Stimulated activated CD8-positive, alpha-beta memory T cell treated with anti-CD3 and anti-CD28 coated beads, Interleukin-12 subunit alpha, Interleukin-12 subunit beta, amount 100 ng/mL, for 24 hours (primary cell): ENCODE results near the gene GRIN3B.

Experiments
- DNase-seq: peaks from one replicate; pipeline ENCODE4 v3.0.0-alpha.2; 2020; ENCODE audit errors: extremely low read depth

The GRIN3B gene

DNA sequence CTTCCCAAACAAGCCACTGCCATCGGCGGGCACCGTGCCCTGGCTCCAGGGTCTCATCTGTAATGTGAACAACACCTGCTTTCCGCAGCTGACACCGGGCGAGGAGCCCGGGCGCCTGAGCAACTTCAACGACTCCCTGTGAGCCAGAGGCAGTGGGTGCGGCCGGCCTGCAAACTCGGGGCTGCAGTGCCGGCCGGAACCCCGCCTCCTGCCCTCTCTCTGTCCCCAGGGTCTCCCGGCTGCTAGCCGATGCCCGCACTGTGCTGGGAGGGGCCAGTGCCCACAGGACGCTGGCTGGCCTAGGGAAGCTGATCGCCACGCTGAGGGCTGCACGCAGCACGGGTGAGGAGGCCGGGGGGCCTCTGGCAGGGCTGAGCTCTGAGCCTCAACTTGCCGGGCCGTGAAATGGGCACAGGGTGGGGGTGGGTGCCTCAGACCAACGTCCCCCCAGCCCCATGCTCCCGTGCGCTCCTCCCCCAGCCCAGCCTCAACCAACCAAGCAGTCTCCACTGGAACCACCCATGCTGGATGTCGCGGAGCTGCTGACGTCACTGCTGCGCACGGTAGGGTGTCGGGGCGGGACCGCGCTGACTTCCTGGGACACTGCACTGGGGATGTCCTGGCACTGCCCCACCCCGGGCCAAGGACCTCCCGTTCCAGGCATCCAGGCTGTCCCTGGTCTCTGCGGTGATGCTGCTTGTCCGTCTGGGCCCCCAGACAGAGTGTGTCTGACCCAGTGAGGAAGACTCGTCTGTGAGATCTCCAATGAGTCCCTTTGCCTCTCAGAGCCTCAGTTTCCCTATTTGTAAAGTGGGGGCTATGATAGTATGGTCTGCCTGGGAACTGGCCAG, 41.8 kb downstream of the GRIN3B start:
- no peak for DNase-seq

DNA sequence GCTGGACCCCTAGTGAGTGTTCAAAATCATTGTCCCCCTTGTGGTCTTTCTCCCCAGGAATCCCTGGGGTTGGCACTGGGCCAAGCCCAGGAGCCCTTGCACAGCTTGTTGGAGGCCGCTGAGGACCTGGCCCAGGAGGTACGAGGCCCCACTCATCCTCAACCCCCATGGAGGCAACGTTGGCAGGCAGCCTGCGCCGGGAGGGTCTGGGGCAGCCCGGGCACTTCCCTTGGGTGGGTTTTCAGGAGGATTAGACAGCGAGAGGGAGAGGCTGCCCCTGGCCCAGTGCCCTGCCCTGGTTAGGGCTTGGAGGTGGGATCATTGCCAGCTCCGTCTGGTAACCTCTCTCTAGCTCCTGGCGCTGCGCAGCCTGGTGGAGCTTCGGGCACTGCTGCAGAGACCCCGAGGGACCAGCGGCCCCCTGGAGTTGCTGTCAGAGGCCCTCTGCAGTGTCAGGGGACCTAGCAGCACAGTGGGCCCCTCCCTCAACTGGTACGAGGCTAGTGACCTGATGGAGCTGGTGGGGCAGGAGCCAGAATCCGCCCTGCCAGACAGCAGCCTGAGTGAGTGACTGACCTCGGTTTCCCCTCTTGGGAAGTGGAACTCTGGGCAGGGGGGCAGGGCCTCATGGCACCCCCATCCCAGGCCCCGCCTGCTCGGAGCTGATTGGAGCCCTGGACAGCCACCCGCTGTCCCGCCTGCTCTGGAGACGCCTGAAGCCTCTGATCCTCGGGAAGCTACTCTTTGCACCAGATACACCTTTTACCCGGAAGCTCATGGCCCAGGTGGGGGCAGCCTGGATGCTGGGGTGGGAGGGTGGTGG, 42.7 kb downstream of the GRIN3B start:
- no peak for DNase-seq

DNA sequence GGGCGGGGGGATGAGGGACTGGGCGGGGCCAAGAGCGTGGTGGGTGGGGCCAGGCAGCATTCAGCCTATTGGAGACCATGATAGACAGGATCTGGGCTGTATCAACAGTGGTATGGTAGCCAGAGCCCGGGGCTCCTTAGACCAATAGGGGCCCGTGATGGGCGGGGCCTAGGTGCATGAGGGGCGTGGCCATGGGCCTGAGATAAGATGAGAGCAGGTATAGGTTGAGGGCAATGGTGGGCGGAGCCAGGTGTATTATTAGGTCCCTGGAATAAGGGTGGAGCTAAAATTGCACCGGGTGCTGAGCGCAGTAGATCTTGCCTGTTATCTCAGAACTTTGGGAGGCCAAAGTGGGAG, 45.0 kb downstream of the GRIN3B start:
- no peak for DNase-seq

DNA sequence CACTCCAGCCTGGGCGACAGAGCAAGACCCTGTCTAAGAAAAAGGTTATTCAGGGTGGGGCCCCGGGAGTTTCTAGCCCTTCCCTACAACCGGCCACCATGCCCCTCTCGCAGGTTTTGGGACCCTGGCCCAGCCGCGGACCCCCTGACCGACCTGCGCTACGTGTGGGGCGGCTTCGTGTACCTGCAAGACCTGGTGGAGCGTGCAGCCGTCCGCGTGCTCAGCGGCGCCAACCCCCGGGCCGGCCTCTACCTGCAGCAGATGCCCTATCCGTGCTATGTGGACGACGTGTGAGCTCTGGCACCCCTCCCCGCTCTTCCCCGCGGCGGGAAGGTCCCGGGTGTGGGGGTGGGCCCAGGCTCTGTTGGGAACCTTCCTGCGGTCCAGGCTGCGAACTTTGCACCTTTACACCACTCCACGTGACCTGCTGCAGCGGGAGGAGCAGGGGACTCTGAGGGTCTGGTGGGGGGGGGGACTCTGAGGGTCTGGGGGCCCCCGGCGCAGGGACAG, 46.0 kb downstream of the GRIN3B start:
- DNase-seq, result no peak

DNA sequence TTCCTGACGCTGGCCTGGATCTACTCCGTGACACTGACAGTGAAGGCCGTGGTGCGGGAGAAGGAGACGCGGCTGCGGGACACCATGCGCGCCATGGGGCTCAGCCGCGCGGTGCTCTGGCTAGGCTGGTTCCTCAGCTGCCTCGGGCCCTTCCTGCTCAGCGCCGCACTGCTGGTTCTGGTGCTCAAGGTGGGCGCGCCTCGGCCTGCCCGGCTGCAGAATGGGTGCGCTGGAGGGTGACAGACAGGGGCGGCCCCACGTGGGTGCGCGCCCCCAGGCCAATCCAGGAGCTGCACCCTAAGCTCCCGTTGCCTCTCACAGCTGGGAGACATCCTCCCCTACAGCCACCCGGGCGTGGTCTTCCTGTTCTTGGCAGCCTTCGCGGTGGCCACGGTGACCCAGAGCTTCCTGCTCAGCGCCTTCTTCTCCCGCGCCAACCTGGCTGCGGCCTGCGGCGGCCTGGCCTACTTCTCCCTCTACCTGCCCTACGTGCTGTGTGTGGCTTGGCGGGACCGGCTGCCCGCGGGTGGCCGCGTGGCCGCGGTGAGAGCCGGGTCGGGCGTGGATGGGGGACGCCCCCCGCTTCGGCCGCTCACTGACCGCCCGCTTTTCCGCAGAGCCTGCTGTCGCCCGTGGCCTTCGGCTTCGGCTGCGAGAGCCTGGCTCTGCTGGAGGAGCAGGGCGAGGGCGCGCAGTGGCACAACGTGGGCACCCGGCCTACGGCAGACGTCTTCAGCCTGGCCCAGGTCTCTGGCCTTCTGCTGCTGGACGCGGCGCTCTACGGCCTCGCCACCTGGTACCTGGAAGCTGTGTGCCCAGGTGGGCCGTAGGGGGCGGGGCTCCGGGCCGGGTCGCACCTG, 46.8 kb downstream of the GRIN3B start:
- DNase-seq, result no peak

DNA sequence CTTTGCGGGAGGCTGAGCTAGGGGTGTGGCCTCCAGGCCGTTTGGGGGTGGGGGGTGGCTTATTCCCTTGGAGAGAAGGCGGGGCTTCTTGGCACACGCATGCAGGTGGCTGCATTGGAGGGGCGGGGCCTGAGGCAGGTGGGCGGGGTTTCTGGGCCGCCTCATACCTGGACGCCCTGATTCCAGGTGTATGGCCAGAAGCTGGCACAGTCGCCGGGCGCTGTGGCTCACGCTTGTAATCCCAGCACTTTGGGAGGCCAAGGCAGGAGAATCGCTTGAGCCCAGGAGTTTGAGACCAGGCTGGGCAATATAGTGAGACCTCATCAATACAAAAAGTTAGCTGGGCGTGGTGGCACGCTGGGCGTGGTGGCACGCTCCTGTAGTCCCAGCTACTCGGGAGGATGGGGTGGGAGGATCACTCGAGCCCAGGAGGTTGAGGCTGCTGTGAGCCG, 47.5 kb downstream of the GRIN3B start:
- DNase-seq, result no peak

DNA sequence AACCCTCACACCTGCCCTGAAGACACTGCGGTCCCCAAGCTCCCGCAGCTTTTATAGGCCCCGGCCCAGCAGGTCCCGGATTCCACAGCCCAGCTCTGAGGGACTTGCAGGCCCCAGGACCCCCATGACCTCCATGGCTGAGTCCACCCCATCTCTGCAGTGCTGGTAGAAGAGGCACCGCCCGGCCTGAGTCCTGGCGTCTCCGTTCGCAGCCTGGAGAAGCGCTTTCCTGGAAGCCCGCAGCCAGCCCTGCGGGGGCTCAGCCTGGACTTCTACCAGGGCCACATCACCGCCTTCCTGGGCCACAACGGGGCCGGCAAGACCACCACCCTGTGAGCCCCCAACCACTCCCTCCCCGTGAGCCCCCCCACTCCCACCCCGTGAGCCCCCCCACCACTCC, 48.9 kb downstream of the GRIN3B start:
- no peak for DNase-seq

DNA sequence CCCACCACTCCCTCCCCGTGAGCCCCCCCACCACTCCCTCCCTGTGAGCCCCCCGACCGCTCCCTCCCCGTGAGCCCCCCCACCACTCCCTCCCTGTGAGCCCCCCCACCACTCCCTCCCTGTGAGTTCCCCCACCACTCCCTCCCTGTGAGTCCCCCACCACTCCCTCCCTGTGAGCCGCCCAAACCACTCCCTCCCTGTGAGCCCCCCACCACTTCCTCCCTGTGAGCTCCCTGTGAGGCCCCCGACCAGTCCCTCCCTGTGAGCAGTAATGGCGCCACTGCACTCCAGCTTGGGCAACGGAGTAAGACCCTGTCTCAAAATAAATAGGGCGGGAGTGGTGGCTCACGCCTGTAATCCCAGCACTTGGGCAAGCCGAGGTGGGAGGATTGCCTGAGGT, 49.6 kb downstream of the GRIN3B start:
- no peak for DNase-seq

DNA sequence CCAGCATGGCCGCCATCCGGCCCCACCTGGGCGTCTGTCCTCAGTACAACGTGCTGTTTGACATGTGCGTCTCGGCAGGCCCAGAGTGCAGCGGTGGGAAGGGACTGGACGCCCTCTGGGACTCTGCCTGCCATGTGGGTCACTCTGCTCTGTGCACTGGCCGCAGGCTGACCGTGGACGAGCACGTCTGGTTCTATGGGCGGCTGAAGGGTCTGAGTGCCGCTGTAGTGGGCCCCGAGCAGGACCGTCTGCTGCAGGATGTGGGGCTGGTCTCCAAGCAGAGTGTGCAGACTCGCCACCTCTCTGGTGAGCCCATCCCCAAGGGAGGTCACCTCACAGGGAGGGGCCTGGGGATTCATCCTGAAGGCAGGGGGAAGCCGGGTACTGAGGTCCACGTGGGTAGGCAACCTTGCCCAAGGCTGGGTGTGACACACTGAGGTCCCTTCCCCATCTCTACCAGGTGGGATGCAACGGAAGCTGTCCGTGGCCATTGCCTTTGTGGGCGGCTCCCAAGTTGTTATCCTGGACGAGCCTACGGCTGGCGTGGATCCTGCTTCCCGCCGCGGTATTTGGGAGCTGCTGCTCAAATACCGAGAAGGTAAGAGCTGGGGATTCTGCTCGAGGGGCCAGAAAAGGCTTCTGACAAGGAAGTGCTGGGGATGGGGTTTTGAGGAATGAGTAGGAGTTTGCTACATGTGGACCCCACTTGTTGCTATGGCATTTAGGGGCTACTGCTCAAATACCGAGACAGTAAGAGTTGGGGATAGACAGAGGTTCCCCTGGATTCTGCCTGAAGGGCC, 51.0 kb downstream of the GRIN3B start:
- no peak for DNase-seq

DNA sequence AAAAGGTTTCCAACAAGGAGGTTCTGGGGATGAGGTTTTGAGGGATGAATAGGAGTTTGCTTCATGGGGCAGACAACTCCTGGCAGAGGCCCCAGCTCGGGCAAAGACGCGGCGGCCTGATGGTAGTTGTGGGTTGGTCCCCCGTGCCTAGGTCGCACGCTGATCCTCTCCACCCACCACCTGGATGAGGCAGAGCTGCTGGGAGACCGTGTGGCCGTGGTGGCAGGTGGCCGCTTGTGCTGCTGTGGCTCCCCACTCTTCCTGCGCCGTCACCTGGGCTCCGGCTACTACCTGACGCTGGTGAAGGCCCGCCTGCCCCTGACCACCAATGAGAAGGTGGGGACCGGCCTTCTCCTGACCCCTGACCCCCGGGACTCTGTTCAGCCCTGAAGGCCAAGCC, 51.6 kb downstream of the GRIN3B start:
- DNase-seq, result no peak

DNA sequence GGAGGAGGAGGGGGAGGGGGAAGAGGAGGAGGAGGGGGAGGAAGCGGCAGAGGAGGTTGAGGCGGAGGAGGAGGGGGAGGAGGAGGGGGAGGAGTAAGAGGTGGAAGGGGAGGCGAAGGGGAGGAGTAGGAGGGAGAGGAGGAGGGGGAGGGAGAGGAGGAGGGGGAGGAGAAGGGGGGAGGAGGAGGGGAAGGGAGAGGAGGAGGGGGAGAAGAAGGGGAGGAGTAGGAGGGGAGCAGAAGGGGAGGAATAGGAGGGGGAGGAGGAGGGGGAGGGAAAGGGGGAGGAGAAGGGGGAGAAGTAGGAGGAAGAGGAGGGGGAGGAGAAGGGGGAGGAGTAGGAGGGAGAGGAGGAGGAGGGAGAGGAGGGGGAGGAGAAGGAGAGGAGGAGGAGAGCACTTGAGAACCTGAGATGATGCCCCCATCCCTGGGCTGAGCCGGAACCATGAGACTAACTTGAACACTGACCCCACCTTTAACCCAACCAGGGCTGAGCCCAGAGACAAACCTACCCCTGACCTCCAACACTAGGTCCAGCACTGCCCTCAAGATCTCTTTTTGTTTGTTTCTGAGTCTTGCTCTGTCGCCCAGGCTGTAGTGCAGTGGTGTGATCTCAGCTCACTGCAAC, 52.2 kb downstream of the GRIN3B start:
- no peak for DNase-seq

DNA sequence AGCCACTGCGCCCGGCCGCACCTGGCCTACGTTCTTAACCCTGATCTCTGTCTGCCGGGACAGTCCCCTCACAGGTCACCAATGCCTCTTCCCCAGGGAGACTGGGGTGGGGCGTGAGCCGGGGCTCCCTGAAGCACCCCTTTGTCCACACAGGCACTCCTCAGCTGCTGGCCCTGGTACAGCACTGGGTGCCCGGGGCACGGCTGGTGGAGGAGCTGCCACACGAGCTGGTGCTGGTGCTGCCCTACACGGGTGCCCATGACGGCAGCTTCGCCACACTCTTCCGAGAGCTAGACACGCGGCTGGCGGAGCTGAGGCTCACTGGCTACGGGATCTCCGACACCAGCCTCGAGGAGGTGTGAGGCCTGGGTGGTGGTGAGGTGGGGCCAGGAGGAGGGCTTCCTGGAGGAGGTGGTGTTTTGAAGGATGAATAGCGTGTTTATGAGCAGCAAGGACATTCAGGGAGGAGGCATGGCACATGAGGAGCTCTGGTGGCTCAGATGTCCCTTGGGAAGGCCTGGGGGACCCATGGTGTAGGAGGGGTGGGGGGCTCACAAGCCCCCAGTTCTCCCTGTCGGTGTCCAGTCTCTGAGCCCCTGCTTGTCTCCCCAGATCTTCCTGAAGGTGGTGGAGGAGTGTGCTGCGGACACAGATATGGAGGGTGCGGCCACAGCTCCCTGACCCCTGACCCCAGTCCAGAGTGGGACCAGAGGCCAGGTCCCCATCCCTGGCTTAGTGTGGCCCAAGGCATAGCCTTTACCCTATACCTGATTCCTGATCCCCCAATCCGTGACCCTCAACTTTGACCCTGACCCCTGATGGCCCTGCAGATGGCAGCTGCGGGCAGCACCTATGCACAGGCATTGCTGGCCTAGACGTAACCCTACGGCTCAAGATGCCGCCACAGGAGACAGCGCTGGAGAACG, 53.2 kb downstream of the GRIN3B start:
- no peak for DNase-seq

DNA sequence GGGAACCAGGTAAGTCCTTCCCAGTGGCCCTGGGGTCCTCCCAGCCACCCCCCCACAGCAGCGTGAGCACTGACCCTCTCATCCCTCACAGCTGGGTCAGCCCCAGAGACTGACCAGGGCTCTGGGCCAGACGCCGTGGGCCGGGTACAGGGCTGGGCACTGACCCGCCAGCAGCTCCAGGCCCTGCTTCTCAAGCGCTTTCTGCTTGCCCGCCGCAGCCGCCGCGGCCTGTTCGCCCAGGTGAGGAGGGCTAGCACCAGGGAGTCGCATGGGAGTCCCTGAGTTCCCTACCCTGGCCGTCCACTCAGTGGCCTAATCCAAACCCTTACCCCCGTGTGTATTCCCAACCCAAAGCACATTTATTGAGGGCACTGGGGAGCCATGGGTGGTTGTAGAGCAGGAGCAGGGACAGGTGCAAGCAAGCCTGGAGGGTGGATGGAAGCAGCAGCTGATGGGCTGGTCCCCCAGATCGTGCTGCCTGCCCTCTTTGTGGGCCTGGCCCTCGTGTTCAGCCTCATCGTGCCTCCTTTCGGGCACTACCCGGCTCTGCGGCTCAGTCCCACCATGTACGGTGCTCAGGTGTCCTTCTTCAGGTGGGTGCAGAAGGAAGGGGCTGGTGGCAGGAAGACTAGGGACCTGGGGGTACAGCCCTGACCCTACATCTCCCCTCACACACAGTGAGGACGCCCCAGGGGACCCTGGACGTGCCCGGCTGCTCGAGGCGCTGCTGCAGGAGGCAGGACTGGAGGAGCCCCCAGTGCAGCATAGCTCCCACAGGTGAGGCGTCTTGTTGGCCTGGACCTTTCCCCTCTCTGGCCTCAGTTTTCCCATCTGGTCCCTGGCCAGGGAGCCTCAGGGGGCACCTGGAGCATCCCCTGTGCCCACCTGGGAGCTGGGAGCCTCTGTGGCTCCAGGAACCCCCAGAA, 54.1 kb downstream of the GRIN3B start:
- DNase-seq, result no peak

DNA sequence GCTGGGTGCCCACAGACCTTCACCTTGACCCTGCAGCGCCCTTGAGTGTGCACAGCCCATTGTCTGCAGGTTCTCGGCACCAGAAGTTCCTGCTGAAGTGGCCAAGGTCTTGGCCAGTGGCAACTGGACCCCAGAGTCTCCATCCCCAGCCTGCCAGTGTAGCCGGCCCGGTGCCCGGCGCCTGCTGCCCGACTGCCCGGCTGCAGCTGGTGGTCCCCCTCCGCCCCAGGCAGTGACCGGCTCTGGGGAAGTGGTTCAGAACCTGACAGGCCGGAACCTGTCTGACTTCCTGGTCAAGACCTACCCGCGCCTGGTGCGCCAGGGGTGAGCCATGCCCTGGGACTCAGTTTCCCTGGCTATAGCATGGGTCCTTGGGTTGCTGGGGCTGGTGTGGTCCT, 54.8 kb downstream of the GRIN3B start:
- DNase-seq, result no peak

DNA sequence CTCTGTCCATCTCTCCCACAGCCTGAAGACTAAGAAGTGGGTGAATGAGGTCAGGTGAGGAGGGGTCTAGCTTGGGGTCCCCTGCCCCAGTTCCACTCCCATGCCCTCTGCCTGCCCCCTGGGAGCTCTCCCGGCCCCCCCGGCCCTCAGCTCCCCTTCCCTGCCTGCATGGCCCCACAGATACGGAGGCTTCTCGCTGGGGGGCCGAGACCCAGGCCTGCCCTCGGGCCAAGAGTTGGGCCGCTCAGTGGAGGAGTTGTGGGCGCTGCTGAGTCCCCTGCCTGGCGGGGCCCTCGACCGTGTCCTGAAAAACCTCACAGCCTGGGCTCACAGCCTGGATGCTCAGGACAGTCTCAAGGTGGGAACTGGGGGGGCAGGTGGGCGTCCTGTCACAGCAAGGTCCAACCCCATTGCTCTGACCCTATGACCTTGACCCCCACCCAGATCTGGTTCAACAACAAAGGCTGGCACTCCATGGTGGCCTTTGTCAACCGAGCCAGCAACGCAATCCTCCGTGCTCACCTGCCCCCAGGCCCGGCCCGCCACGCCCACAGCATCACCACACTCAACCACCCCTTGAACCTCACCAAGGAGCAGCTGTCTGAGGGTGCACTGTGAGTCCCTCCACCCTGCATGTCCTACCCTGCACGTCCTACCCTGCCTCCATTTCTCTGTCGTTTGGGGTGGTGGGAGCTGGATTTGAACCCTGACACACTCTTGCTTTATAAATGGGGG, 55.8 kb downstream of the GRIN3B start:
- DNase-seq, result no peak

DNA sequence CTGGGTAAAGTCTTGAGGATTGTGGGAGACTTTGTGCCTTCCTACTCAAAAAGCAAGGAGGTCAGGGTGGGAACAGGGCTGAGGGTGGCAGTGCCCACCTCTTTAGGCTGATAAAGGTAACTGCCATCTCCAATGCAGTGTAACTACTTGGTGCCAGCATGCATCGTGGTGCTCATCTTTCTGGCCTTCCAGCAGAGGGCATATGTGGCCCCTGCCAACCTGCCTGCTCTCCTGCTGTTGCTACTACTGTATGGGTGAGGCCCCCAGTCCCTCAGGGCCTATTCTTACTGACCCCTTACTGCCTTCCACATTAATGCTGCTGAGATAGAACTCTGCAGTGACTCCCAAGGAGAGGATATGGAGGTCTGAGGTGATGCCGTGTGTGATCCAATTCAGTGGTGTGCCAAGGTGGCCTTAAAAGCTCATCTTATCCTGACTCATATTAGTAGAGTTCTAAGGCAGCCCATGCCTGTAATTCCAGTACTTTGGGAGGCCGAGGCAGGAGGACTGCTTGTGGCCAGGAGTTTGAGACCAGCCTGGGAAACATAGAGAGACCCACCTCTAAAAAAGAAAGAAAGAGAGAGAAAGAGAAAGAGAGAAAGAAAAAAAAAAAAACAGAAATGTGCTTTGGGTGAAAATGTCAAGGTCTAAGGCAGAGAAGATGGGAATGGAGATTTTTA, 57.1 kb downstream of the GRIN3B start:
- no peak for DNase-seq

DNA sequence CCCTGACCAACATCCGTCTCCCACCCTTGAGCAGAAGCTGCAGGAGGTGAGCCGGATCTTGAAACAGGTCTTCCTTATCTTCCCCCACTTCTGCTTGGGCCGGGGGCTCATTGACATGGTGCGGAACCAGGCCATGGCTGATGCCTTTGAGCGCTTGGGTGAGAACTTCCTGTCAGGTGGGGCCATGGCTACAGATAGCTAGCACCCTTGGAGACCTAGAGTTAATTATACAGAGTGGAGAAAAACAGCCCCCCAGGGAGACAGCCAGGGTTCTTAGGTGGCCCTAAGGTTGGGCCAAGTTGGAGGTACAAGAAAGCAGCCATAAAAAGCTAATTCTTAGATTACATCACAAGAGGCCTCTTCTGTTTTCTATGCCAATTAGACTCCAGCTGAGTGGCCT, 57.9 kb downstream of the GRIN3B start:
- DNase-seq, result no peak
